Breast epithelium (tissue), 4 donors: ENCODE results near the gene RENBP. TPM values are rescaled to one million over a fixed set of nuclear protein-coding genes. Genes with fewer than 3 reads are reported as not detected.

Experiments
- DNase-seq, 2 donors: peaks; one replicate each; pipeline ENCODE4 v3.0.0-alpha.2; 2019; ENCODE audit warnings: low spot score in 2 of 2
- H3K27ac ChIP-seq, 2 donors: fragments of 200-600 bp; sonication (generic) in 1 of 2; one replicate each; pipeline ENCODE4 v1.5.1; 2016 to 2019; ENCODE audit warnings: mild to moderate bottlenecking in 1 of 2
- H3K27me3 ChIP-seq, 2 donors: fragments of 200-600 bp; sonication (generic) in 1 of 2; one replicate each; pipeline versions ENCODE4 v1.5.1 to v1.6.0; 2017 to 2019; ENCODE audit warnings: control low read depth in 1 of 2, mild to moderate bottlenecking in 1 of 2
- H3K36me3 ChIP-seq: fragments of 200-600 bp; one replicate; pipeline ENCODE4 v1.5.1; 2019
- H3K4me1 ChIP-seq, 2 donors: fragments of 200-600 bp; sonication (generic); one replicate each; pipeline ENCODE4 v1.5.1; 2016 to 2019; ENCODE audit warnings: control low read depth in 1 of 2
- H3K4me3 ChIP-seq, 3 donors: fragments of 200-600 bp; sonication (generic); 1 replicate in 2 of 3; 2 replicates in 1 of 3; pipeline ENCODE4 v1.5.1; 2016 to 2019; ENCODE audit warnings: mild to moderate bottlenecking in 3 of 3, moderate library complexity in 2 of 3
- H3K9me3 ChIP-seq, 2 donors: fragments of 200-600 bp; sonication (generic) in 1 of 2; one replicate each; pipeline ENCODE4 v1.5.1; 2016 to 2019; ENCODE audit warnings: control low read depth in 1 of 2
- POLR2A ChIP-seq: fragments of 450-650 bp; IDR thresholded peaks from one replicate; pipeline ENCODE4 v1.6.1; 2016; ENCODE audit warnings: antibody characterized with exemption, mild to moderate bottlenecking, moderate library complexity
- POLR2AphosphoS5 ChIP-seq, 3 donors: sonication (generic); formaldehyde crosslinking; IDR thresholded peaks; one replicate each; pipeline ENCODE4 v1.6.1; 2017; ENCODE audit warnings: antibody characterized with exemption in 3 of 3
- intact Hi-C: fragments of 100-400 bp; cut with DNase I; formaldehyde crosslinking; loops from one replicate; pipeline ENCODE4 v1.15.1; 2023; ENCODE audit warnings: low total_unique reads
- total RNA-seq, 3 donors: library from RNA; depleted of rRNA; stranded (reverse); fragments of >200 nt; gene quantifications; one replicate each; pipeline ENCODE4 v1.1.0, GENCODE V29; 2016
- TF ChIP-seq, protein P1 (sequence below), 3 donors: fragments of 450-650 bp; IDR thresholded peaks; one replicate each; pipeline ENCODE4 v1.5.1; 2016 to 2017; ENCODE audit warnings: antibody characterized with exemption in 3 of 3, mild to moderate bottlenecking in 3 of 3, moderate library complexity in 3 of 3

Gene RENBP
- total RNA-seq, 3 donors from 2014 or later = 6.6 to 50.7 (median 6.9) TPM

DNA sequence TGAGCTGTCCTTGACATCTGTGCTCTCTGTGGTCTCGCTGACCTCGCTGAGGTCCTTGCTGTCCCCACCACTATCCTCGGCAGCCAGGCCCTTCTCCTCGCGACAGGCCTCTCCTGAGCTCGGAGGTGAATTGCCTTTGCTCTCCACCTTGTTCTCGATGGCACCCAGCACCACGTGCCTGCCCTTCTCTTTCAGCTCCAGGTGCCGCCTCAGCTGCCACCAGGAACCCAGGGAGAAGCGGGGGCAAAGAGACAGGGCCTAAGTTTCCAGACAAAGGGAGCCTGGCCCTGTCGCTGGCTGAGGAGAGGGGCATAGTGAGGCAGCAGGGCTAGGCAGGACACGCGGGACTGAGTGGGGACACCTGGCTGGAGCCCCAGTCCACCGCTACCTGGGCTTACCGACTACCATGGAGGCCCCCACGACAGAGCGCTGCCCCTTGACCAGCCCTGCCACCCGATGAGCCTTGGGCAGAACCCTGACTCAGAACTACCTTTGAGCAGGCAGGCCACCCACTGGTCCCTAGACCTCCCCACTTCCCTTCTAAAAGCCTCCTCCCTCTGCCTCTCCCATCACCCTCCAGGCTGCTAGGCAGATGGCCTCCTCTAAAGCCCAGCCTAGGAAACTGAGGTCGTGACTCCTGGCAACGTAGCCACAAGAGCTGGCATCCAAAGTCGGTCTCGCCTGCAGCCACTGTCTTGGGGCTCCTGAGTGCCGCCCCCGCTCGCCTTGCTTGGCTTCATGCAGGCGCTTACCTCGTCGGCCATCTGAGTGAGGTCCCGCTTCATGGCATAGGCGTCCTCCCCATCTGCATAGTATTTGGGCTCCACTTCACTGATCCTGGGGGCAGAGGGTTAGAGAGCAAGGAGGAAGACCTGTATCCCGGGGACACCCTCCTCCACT is 14.2 kb downstream of the RENBP start:
- Histone ChIP-seq H3K4me1 (no peaks in the 10 kb centered on the region), H3K4me3 (no peak overlapping the region), H3K36me3 (no peaks in the 10 kb centered on the region), H3K27me3 (peaks cover 0 to 21% of the 10 kb centered on the region in 2 donors), H3K27ac (no peak overlapping the region), H3K9me3 (no peaks in the 10 kb centered on the region)
- TF ChIP-seq POLR2AphosphoS5 (IDR thresholded peaks at IDR 0.05) (no peak), POLR2A (no peak)
- TF ChIP-seq, protein P1, sequence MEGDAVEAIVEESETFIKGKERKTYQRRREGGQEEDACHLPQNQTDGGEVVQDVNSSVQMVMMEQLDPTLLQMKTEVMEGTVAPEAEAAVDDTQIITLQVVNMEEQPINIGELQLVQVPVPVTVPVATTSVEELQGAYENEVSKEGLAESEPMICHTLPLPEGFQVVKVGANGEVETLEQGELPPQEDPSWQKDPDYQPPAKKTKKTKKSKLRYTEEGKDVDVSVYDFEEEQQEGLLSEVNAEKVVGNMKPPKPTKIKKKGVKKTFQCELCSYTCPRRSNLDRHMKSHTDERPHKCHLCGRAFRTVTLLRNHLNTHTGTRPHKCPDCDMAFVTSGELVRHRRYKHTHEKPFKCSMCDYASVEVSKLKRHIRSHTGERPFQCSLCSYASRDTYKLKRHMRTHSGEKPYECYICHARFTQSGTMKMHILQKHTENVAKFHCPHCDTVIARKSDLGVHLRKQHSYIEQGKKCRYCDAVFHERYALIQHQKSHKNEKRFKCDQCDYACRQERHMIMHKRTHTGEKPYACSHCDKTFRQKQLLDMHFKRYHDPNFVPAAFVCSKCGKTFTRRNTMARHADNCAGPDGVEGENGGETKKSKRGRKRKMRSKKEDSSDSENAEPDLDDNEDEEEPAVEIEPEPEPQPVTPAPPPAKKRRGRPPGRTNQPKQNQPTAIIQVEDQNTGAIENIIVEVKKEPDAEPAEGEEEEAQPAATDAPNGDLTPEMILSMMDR (IDR thresholded peaks at IDR 0.05) = no peak
- DNase-seq = no peak
- intact Hi-C loops = no loop called here

DNA sequence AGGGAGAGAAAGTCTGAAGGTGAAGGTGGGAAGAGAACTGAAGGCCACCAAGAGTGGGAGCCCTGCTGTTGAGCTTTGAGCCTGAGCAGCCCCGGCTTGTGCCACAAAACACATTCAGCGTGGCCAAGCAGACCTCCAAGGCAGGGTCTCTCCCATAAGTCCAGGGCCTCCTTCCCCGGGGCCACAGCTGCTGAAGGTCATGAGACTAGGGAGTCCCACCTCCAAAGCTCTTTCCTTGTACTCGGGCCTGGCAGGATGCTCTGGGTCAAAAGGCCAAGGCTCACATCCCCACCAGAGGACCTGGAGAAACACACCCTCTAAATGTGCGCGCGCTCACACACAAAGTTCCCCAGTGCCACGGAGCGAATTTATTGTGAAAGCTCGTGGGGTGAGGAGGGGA is 14.9 kb downstream of the RENBP start:
- Histone ChIP-seq H3K9me3 (no peaks in the 10 kb centered on the region), H3K36me3 (no peaks in the 10 kb centered on the region), H3K27ac (peak overlapping the region; percentile 14 to 35), H3K27me3 (peaks cover 0 to 28% of the 10 kb centered on the region in 2 donors), H3K4me1 (no peaks in the 10 kb centered on the region), H3K4me3 (no peak overlapping the region)
- intact Hi-C loops = no loop called here
- TF ChIP-seq POLR2A (no peak), POLR2AphosphoS5 (IDR thresholded peaks at IDR 0.05) (no peak)
- TF ChIP-seq, protein P1 (IDR thresholded peaks at IDR 0.05) = no peak
- no peak for DNase-seq

DNA sequence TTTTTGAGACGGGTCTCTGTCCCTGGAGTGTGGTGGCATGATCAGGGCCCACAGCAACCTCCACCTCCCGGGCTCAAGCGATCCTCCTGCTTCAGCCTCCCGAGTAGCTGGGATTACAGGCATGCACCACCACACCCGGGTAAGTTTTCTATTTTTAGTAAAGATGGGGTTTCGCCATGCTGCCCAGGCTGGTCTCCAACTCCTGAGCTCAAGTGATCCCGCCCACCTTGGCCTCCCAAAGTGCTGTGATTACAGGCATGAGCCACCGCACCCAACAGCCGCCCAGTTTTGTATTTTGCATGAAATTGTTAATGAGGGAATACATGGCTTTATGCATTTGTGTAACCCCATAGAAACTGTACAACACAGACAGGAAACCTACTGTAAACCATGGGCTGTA is 15.6 kb downstream of the RENBP start:
- Histone ChIP-seq H3K27me3 (peaks cover 0 to 33% of the 10 kb centered on the region in 2 donors), H3K27ac (peak overlapping the region; percentile 87 to 88), H3K4me1 (no peaks in the 10 kb centered on the region), H3K9me3 (no peaks in the 10 kb centered on the region), H3K36me3 (no peaks in the 10 kb centered on the region), H3K4me3 (peak overlapping the region in 1 of 3 donors; percentile 63)
- no peak for DNase-seq
- intact Hi-C loops = no loop called here
- TF ChIP-seq POLR2A (no peak), POLR2AphosphoS5 (IDR thresholded peaks at IDR 0.05) (no peak)
- TF ChIP-seq, protein P1 (IDR thresholded peaks at IDR 0.05) = no peak

DNA sequence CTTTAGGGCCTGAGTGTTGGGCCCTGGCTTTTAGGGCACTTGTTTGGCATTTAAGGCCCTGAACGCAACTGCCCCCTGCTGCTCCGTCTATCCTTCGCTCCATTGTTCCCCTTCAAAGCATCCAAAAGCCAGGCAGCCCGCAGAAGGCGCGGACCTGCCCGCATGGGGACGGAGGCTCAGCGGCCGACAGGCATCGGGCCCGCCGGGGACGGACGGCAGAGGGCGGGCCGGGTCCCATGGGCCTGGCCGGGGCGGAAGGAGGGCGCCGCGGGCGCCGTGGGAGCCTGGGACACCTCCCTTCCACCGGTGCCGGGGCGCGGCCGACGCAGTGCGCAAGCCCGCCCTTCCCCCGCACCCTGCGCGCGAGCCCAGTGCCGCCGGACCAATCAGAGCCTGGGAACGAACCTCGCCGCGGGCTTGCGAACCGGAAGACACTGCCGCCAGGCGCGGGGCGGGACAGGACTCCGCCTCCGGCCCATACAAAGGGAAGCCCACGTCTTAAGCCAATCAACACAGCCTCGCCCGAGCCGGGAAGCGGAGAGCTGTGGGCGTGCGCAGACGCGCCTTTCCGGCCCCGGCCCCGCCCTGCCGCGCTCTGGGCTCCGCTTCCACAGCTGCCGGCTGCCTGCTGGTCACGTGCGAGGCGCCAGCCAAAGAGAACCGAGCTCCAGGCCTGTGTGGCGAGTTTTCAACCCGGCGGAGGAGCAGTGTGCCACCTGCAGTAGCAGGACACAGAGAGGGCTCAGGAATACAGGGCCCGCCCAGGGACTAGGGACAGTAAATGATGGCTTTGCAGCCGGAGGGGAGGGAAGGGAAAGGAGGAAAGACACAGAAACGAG is 16.3 kb downstream of the RENBP start:
- peaks cover 0 to 35% of the 10 kb centered on the region in 2 donors for H3K27me3 ChIP-seq
- peak overlapping the region; percentile 87 to 88 for H3K27ac ChIP-seq
- H3K4me1 ChIP-seq = no peaks in the 10 kb centered on the region
- TF ChIP-seq POLR2A = no peak
- peak in 2 of 3 donors; percentile 48 to 52 for TF ChIP-seq POLR2AphosphoS5 (IDR thresholded peaks at IDR 0.05)
- H3K36me3 ChIP-seq = no peaks in the 10 kb centered on the region
- intact Hi-C loops = no loop called here
- peak; percentile 92 to 97 for DNase-seq
- H3K4me3 ChIP-seq = peak overlapping the region; percentile 49 to 70 (median 63)
- no peaks in the 10 kb centered on the region for H3K9me3 ChIP-seq

DNA sequence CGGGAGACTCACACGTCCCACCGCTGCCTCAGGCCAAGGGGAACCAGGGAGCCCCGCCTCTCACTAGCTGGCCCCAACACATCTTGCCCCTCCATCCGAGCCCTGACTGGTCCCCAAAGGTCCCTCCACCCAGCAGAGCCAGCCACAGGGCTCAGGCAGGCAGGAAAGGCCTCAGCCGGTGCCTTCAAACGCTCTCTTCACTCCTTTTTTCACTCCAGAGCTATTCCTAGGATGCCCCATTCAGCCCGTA is 16.8 kb downstream of the RENBP start:
- no peaks in the 10 kb centered on the region for H3K4me1 ChIP-seq
- peaks cover 0 to 38% of the 10 kb centered on the region in 2 donors for H3K27me3 ChIP-seq
- no peaks in the 10 kb centered on the region for H3K9me3 ChIP-seq
- H3K36me3 ChIP-seq = no peaks in the 10 kb centered on the region
- no peak for TF ChIP-seq POLR2AphosphoS5 (IDR thresholded peaks at IDR 0.05)
- no peak for TF ChIP-seq POLR2A
- TF ChIP-seq, protein P1 (IDR thresholded peaks at IDR 0.05) = no peak
- DNase-seq = no peak
- intact Hi-C loops = no loop called here
- H3K4me3 ChIP-seq = peak overlapping the region; percentile 49 to 70 (median 63)
- peak overlapping the region; percentile 87 to 88 for H3K27ac ChIP-seq
